Esophagus squamous epithelium (tissue), 5 donors: ENCODE data around the gene PSMB7. TPM values are rescaled to one million over a fixed set of nuclear protein-coding genes. Genes with fewer than 3 reads are reported as not detected.

Experiments
- DNase-seq: peaks from one replicate; lab custom pipeline; 2025; lab: John Stamatoyannopoulos, UW
- H3K27ac ChIP-seq, 4 donors: fragments of 200-600 bp; sonication (generic); one replicate each; pipeline ENCODE4 v1.5.1; 2016 to 2019; ENCODE audit warnings: mild to moderate bottlenecking in 1 of 4
- H3K27me3 ChIP-seq, 4 donors: fragments of 200-600 bp; sonication (generic); 1 replicate in 3 of 4; 2 replicates in 1 of 4; pipeline versions ENCODE4 v1.5.1 to v1.6.0; 2017 to 2021; ENCODE audit warnings: antibody characterized with exemption in 1 of 4
- H3K36me3 ChIP-seq, 3 donors: fragments of 200-600 bp; sonication (generic); one replicate each; pipeline ENCODE4 v1.5.1; 2016 to 2019
- H3K4me1 ChIP-seq, 3 donors: fragments of 200-600 bp; sonication (generic); one replicate each; pipeline ENCODE4 v1.5.1; 2017 to 2019
- H3K4me3 ChIP-seq, 4 donors: fragments of 200-600 bp; sonication (generic); 1 replicate in 3 of 4; 2 replicates in 1 of 4; pipeline ENCODE4 v1.5.1; 2016 to 2019; ENCODE audit warnings: mild to moderate bottlenecking in 2 of 4, moderate library complexity in 1 of 4
- H3K9me3 ChIP-seq, 3 donors: fragments of 200-600 bp; sonication (generic); one replicate each; pipeline ENCODE4 v1.5.1; 2016 to 2019
- CTCF ChIP-seq, 6 experiments: fragments of 450-650 bp in 4 of 6; fragments of 200-600 bp in 2 of 6; sonication (generic) in 2 of 6; IDR thresholded peaks; one replicate each; pipeline ENCODE4 v1.5.1; 2016 to 2019; ENCODE audit warnings: antibody characterized with exemption in 6 of 6, mild to moderate bottlenecking in 4 of 6, moderate library complexity in 4 of 6
- POLR2A ChIP-seq, 4 donors: fragments of 450-650 bp; IDR thresholded peaks; one replicate each; pipeline ENCODE4 v1.6.1; 2017; ENCODE audit warnings: antibody characterized with exemption in 4 of 4, mild to moderate bottlenecking in 4 of 4, moderate library complexity in 3 of 4
- WGBS, 2 donors: methylation state at CpG; one replicate each; pipeline ENCODE4 v1.1.5; 2018; 5-methylcytosine and 5-hydroxymethylcytosine counted together
- intact Hi-C: fragments of 100-400 bp; cut with DNase I; formaldehyde crosslinking; loops from one replicate; pipeline ENCODE4 v1.15.0; 2022
- total RNA-seq, 4 donors: library from RNA; depleted of rRNA; stranded (reverse); fragments of >200 nt; gene quantifications; one replicate each; pipeline ENCODE4 v1.1.0, GENCODE V29; 2016
- donor health status: DM: yes; HTN: yes; CAD: no.

PSMB7 gene
- total RNA-seq, 4 donors from 2014 or later = 114 to 229 (median 170) TPM

- peaks cover 0 to 68% (median 2%) of the 10 kb centered on the region in 3 donors for H3K36me3 ChIP-seq
- intact Hi-C loops = loop anchor here (5.0 kb wide), 1 partner anchor 193 kb away; no protein-coding TSS in a partner anchor
- no peaks in the 10 kb centered on the region for H3K27me3 ChIP-seq
- peaks cover 0 to 9% (median 0%) of the 10 kb centered on the region in 3 donors for H3K4me1 ChIP-seq
- no peak overlapping the region for H3K4me3 ChIP-seq
- H3K27ac ChIP-seq = no peak overlapping the region
- WGBS, 2 donors = 48 to 53% methylated on average over 7 to 8 of the region's 17 CpGs
- TF ChIP-seq POLR2A (IDR thresholded peaks at IDR 0.05) (no peak), CTCF (IDR thresholded peaks at IDR 0.05) (peak; percentile 52 to 88 (median 80))
- DNase-seq = no peak
- no peaks in the 10 kb centered on the region for H3K9me3 ChIP-seq
These were observed 94.9 kb downstream of the PSMB7 start for GRCh38 chr9:124320062-124320973.

GRCh38 chr9:124315882-124316281 lies 99.4 kb downstream of the PSMB7 start:
- Histone ChIP-seq H3K36me3 (peaks cover 0 to 59% (median 2%) of the 10 kb centered on the region in 3 donors), H3K27me3 (no peaks in the 10 kb centered on the region), H3K9me3 (no peaks in the 10 kb centered on the region), H3K27ac (no peak overlapping the region), H3K4me1 (peaks cover 0 to 9% (median 0%) of the 10 kb centered on the region in 3 donors), H3K4me3 (no peak overlapping the region)
- intact Hi-C loops = no loop called here
- no peak for DNase-seq
- WGBS, 2 donors = 84 to 86% methylated on average over 9 to 16 of the region's 16 CpGs
- no peak for TF ChIP-seq CTCF (IDR thresholded peaks at IDR 0.05)
- TF ChIP-seq POLR2A (IDR thresholded peaks at IDR 0.05) = no peak

- Histone ChIP-seq H3K36me3 (peaks cover 0 to 63% (median 2%) of the 10 kb centered on the region in 3 donors), H3K4me1 (peaks cover 0 to 10% (median 0%) of the 10 kb centered on the region in 3 donors), H3K27me3 (no peaks in the 10 kb centered on the region), H3K9me3 (no peaks in the 10 kb centered on the region), H3K27ac (no peak overlapping the region), H3K4me3 (no peak overlapping the region)
- WGBS, 2 donors = 83 to 87% methylated on average over 5 to 10 of the region's 18 CpGs
- no peak for DNase-seq
- TF ChIP-seq CTCF (IDR thresholded peaks at IDR 0.05) (no peak), POLR2A (IDR thresholded peaks at IDR 0.05) (no peak)
- intact Hi-C loops = no loop called here
These were observed 101.3 kb downstream of the PSMB7 start for GRCh38 chr9:124313940-124314339.

GRCh38 chr9:124312290-124313265 lies 102.7 kb downstream of the PSMB7 start:
- intact Hi-C loops = no loop called here
- no peak for DNase-seq
- Histone ChIP-seq H3K27ac (no peak overlapping the region), H3K4me3 (no peak overlapping the region), H3K9me3 (no peaks in the 10 kb centered on the region), H3K27me3 (no peaks in the 10 kb centered on the region), H3K4me1 (peaks cover 0 to 12% (median 0%) of the 10 kb centered on the region in 3 donors), H3K36me3 (peaks cover 0 to 69% (median 2%) of the 10 kb centered on the region in 3 donors)
- TF ChIP-seq CTCF (IDR thresholded peaks at IDR 0.05) (no peak), POLR2A (IDR thresholded peaks at IDR 0.05) (no peak)
- WGBS, 2 donors = 86 to 88% methylated on average over 13 to 15 of the region's 27 CpGs
